PFSK-1 (cell line): Measurements from ENCODE around the gene ATP11B.

Experiments
- SIN3A ChIP-seq: IDR thresholded peaks from 2 replicates; pipeline ENCODE4 v1.6.1; 2012; ENCODE audit warnings: mild to moderate bottlenecking, low read length, moderate library complexity, borderline replicate concordance; ENCODE audit not compliant: insufficient read depth
- TF ChIP-seq, protein P1 (sequence below), 2 experiments: IDR thresholded peaks; 2 replicates each; pipeline versions ENCODE4 v1.6.1 to v1.8.0; 2011 to 2012; ENCODE audit warnings: low read depth in 2 of 2, low read length in 2 of 2, control low read depth in 1 of 2, inconsistent platforms in 1 of 2, mild to moderate bottlenecking in 1 of 2, moderate library complexity in 1 of 2; ENCODE audit not compliant: insufficient read depth in 1 of 2

DNA sequence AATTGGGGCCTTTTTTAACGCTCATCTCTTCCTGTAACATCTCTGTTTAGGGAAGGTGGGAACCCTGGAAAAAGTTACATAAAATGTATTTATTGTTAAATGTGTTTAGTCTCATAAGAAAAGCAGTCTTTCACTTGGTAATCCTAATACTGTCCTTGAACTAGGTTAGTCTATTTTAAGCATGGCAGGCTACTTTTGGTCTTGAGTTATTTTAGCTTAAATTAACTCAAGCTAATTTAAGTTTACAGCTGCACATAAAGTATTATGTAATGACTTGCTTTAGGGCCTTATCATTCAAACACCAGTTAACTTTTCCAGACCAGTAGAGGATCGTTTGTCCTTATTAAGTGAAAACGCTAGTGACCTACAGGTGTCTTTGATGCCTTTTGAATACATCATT, 123.8 kb downstream of the ATP11B start:
- TF ChIP-seq SIN3A: no peak
- TF ChIP-seq, protein P1, sequence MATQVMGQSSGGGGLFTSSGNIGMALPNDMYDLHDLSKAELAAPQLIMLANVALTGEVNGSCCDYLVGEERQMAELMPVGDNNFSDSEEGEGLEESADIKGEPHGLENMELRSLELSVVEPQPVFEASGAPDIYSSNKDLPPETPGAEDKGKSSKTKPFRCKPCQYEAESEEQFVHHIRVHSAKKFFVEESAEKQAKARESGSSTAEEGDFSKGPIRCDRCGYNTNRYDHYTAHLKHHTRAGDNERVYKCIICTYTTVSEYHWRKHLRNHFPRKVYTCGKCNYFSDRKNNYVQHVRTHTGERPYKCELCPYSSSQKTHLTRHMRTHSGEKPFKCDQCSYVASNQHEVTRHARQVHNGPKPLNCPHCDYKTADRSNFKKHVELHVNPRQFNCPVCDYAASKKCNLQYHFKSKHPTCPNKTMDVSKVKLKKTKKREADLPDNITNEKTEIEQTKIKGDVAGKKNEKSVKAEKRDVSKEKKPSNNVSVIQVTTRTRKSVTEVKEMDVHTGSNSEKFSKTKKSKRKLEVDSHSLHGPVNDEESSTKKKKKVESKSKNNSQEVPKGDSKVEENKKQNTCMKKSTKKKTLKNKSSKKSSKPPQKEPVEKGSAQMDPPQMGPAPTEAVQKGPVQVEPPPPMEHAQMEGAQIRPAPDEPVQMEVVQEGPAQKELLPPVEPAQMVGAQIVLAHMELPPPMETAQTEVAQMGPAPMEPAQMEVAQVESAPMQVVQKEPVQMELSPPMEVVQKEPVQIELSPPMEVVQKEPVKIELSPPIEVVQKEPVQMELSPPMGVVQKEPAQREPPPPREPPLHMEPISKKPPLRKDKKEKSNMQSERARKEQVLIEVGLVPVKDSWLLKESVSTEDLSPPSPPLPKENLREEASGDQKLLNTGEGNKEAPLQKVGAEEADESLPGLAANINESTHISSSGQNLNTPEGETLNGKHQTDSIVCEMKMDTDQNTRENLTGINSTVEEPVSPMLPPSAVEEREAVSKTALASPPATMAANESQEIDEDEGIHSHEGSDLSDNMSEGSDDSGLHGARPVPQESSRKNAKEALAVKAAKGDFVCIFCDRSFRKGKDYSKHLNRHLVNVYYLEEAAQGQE (IDR thresholded peaks at IDR 0.05; ENCODE audit: insufficient read depth in 1 of 2, low read depth in 2 of 2, low read length in 2 of 2): no peak
